K562 (cell line): ENCODE measurements around the gene ZBTB49.

Source experiments
- BRCA1 ChIP-seq, 2 experiments: fragments of 450-650 bp in 1 of 2; sonication (generic) in 1 of 2; formaldehyde crosslinking in 1 of 2; IDR thresholded peaks; 2 replicates each; pipeline versions ENCODE4 v1.5.0 to v1.6.1; 2017 to 2020; ENCODE audit warnings: mild to moderate bottlenecking in 1 of 2, missing genetic modification reagents in 1 of 2
- CTCF ChIP-seq, 3 experiments: IDR thresholded peaks in 2 of 3; conservative IDR thresholded peaks in 1 of 3; 2 replicates each; pipeline ENCODE4 v1.5.1; 2011 to 2012; ENCODE audit warnings: low read length in 3 of 3, mild to moderate bottlenecking in 3 of 3, control low read depth in 2 of 3, improper control_type of control experiment in 1 of 3, inconsistent platforms in 1 of 3, low read depth in 1 of 3, mixed read lengths in 1 of 3, moderate library complexity in 1 of 3; ENCODE audit not compliant: insufficient read depth in 2 of 3
- FOXM1 ChIP-seq, 2 experiments: fragments of 450-650 bp in 1 of 2; sonication (generic) in 1 of 2; formaldehyde crosslinking in 1 of 2; IDR thresholded peaks; 2 replicates each; pipeline versions ENCODE4 v1.6.1 to v1.9.0; 2017 to 2022; ENCODE audit warnings: low read depth in 2 of 2, mild to moderate bottlenecking in 2 of 2, missing genetic modification reagents in 1 of 2, moderate library complexity in 1 of 2
- GTF2F1 ChIP-seq: IDR thresholded peaks from 2 replicates; pipeline ENCODE4 v1.6.1; 2011; ENCODE audit warnings: low read depth, low read length, improper control_type of control experiment
- MAFK ChIP-seq: IDR thresholded peaks from 2 replicates; pipeline ENCODE4 v1.6.1; 2011; ENCODE audit warnings: low read length, improper control_type of control experiment
- POLR2A ChIP-seq: fragments of 450-650 bp; conservative IDR thresholded peaks from 2 replicates; pipeline ENCODE4 v1.6.1; 2016
- RCOR1 ChIP-seq, 2 experiments: IDR thresholded peaks; 2 replicates each; pipeline ENCODE4 v1.6.1; 2012; ENCODE audit warnings: low read depth in 2 of 2, low read length in 2 of 2, borderline replicate concordance in 1 of 2, improper control_type of control experiment in 1 of 2
- SAP30 ChIP-seq: fragments of 200-600 bp; sonication (generic); IDR thresholded peaks from 2 replicates; pipeline ENCODE4 v1.6.1; 2012; ENCODE audit warnings: borderline replicate concordance, low read depth, mild to moderate bottlenecking, moderate library complexity, low read length, control low read depth, inconsistent platforms; ENCODE audit not compliant: insufficient read depth, poor library complexity, severe bottlenecking
- SIN3A ChIP-seq, 2 experiments: fragments of 150-350 bp in 1 of 2; IDR thresholded peaks; 2 replicates each; pipeline ENCODE4 v1.6.1; 2011 to 2016; ENCODE audit warnings: borderline replicate concordance in 2 of 2, low read depth in 2 of 2, low read length in 2 of 2, mild to moderate bottlenecking in 2 of 2, moderate library complexity in 2 of 2; ENCODE audit not compliant: control insufficient read depth in 1 of 2
- TCF7L2 ChIP-seq: fragments of 150-350 bp; IDR thresholded peaks from 2 replicates; pipeline ENCODE4 v1.6.1; 2016; ENCODE audit warnings: low read depth, mild to moderate bottlenecking, low read length, moderate library complexity
- ZFX ChIP-seq: sonication (generic); formaldehyde crosslinking; IDR thresholded peaks from 2 replicates; pipeline ENCODE4 v1.8.0; 2022; ENCODE audit warnings: mild to moderate bottlenecking, missing genetic modification reagents, moderate library complexity
- ZNF143 ChIP-seq: sonication (generic); formaldehyde crosslinking; IDR thresholded peaks from 2 replicates; pipeline ENCODE4 v1.9.0; 2022; ENCODE audit warnings: mild to moderate bottlenecking, missing genetic modification reagents
- ZNF512 ChIP-seq: IDR thresholded peaks from 2 replicates; pipeline ENCODE4 v1.6.1; 2016; ENCODE audit warnings: missing genetic modification characterization, missing compliant biosample characterization
- TF ChIP-seq, protein P1 (sequence below): fragments of 250-450 bp; sonication (Bioruptor Pico); IDR thresholded peaks from 2 replicates; pipeline ENCODE4 v1.5.0; 2020; ENCODE audit warnings: mild to moderate bottlenecking, borderline replicate concordance

GRCh38 chr4:4323705-4324534 is 33.9 kb downstream of the ZBTB49 start:
- TF ChIP-seq SAP30 (no peak), FOXM1 (IDR thresholded peaks at IDR 0.05; ENCODE audit: low read depth) (peak; percentile 43; the same call in 1 of the 2 replicates), FOXM1 (CRISPR knock-in tag; IDR thresholded peaks at IDR 0.05; ENCODE audit: low read depth) (no peak), TCF7L2 (no peak), ZNF143 (CRISPR knock-in tag) (no peak), ZFX (CRISPR knock-in tag) (peak; percentile 44; the same call in 1 of the 2 replicates), POLR2A (no peak), RCOR1 (IDR thresholded peaks at IDR 0.05; ENCODE audit: borderline replicate concordance in 1 of 2, low read depth in 2 of 2, low read length in 2 of 2) (no peak), BRCA1 (IDR thresholded peaks at IDR 0.05) (no peak), BRCA1 (CRISPR knock-in tag; IDR thresholded peaks at IDR 0.05) (no peak), SIN3A (IDR thresholded peaks at IDR 0.05; ENCODE audit: borderline replicate concordance in 2 of 2, control insufficient read depth in 1 of 2, low read depth in 2 of 2, low read length in 2 of 2) (no peak), ZNF512 (tag) (no peak), MAFK (no peak), CTCF (IDR thresholded peaks at IDR 0.05 in 2 of 3, conservative IDR thresholded peaks at IDR 0.05 in 1 of 3; ENCODE audit: insufficient read depth in 2 of 3, low read depth in 1 of 3, low read length in 3 of 3) (no peak), GTF2F1 (no peak)
- TF ChIP-seq, protein P1, sequence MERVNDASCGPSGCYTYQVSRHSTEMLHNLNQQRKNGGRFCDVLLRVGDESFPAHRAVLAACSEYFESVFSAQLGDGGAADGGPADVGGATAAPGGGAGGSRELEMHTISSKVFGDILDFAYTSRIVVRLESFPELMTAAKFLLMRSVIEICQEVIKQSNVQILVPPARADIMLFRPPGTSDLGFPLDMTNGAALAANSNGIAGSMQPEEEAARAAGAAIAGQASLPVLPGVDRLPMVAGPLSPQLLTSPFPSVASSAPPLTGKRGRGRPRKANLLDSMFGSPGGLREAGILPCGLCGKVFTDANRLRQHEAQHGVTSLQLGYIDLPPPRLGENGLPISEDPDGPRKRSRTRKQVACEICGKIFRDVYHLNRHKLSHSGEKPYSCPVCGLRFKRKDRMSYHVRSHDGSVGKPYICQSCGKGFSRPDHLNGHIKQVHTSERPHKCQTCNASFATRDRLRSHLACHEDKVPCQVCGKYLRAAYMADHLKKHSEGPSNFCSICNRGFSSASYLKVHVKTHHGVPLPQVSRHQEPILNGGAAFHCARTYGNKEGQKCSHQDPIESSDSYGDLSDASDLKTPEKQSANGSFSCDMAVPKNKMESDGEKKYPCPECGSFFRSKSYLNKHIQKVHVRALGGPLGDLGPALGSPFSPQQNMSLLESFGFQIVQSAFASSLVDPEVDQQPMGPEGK (CRISPR knock-in tag): no peak
